22Rv1 (cell line): ENCODE data around the gene P3H3.

Source experiments
- ZFX ChIP-seq: fragments of 450-650 bp; IDR thresholded peaks from 2 replicates; pipeline ENCODE4 v1.6.1; 2017; ENCODE audit warnings: antibody characterized with exemption, borderline replicate concordance
- TF ChIP-seq, protein P1 (sequence below): fragments of 450-650 bp; IDR thresholded peaks from 2 replicates; pipeline ENCODE4 v1.5.1; 2017; ENCODE audit warnings: mild to moderate bottlenecking

DNA sequence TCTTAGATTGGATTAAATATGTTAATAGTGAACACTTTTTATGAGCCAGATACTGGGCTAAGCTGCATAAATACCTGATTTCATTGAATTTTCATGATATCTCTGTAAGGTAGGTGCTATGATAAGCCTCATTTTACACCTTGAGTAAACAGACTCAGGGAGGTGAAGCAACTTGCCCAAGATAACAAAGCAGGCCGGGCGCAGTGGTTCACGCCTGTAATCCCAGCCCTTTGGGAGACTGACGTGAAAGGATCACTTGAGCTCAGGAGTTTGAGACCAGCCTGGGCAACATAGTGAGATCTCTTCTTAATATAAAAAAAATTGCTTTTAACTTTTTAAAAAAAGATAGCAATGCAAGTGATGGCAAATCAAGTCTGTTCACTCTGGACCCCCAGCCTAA, 13.9 kb downstream of the P3H3 start:
- TF ChIP-seq, protein P1, sequence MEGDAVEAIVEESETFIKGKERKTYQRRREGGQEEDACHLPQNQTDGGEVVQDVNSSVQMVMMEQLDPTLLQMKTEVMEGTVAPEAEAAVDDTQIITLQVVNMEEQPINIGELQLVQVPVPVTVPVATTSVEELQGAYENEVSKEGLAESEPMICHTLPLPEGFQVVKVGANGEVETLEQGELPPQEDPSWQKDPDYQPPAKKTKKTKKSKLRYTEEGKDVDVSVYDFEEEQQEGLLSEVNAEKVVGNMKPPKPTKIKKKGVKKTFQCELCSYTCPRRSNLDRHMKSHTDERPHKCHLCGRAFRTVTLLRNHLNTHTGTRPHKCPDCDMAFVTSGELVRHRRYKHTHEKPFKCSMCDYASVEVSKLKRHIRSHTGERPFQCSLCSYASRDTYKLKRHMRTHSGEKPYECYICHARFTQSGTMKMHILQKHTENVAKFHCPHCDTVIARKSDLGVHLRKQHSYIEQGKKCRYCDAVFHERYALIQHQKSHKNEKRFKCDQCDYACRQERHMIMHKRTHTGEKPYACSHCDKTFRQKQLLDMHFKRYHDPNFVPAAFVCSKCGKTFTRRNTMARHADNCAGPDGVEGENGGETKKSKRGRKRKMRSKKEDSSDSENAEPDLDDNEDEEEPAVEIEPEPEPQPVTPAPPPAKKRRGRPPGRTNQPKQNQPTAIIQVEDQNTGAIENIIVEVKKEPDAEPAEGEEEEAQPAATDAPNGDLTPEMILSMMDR, result no peak
- TF ChIP-seq ZFX, result no peak
